ENCODE measurements around the gene TRIOBP. TPM values are rescaled to one million over a fixed set of nuclear protein-coding genes. Genes with fewer than 3 reads are reported as not detected.
"Not testable (repeated sequence)": the region's sequence is repeated elsewhere in the genome, so short reads cannot be mapped to it uniquely, and the experiment has no call there.

TRIOBP gene
- total RNA-seq, 1 experiment from 2014 or later = 28.7 TPM

DNA sequence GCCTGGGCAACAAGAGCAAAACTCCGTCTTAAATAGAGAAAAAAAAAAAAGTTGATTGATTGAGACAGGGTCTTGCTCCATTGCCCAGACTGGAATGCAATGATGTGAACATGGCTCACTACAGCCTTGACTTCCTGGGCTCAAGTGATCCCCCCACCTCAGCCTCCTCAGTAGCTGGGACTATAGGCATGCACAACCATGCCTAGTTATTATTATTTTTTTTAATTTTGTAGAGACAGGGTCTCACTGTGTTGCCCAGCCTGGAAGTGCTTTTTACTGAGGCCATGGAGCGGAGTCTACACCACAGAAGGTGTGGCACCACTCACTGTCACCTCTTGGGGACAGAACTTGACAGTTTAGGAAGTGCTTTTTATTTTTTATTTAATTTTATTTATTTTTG is 17.8 kb downstream of the TRIOBP start:
- Histone ChIP-seq H3K9me3 (ENCODE audit: low read depth, low read length, poor library complexity, severe bottlenecking) (no peaks in the 10 kb centered on the region), H3K27me3 (replicated peaks; ENCODE audit: insufficient read depth, low read depth, low read length, poor library complexity) (no peaks in the 10 kb centered on the region), H3K27ac (ENCODE audit: low read depth, low read length, poor library complexity, severe bottlenecking) (no peak overlapping the region), H3K36me3 (ENCODE audit: insufficient read depth, low read length, poor library complexity, severe bottlenecking) (no peaks in the 10 kb centered on the region), H3K4me3 (ENCODE audit: low read depth, low read length, poor library complexity, severe bottlenecking) (no peak overlapping the region), H3K4me1 (ENCODE audit: insufficient read depth, low read length, poor library complexity, severe bottlenecking) (no peaks in the 10 kb centered on the region)
- ChIA-PET CTCF (no interaction called here), POLR2A (ENCODE audit: low non-redundant PET) (no interaction called here)
- DNase-seq (ENCODE audit: low spot score) = no peak
- intact Hi-C loops (cut with micrococcal nuclease; ENCODE audit: unreplicated experiment) = no loop called here
- TF ChIP-seq, protein P1, sequence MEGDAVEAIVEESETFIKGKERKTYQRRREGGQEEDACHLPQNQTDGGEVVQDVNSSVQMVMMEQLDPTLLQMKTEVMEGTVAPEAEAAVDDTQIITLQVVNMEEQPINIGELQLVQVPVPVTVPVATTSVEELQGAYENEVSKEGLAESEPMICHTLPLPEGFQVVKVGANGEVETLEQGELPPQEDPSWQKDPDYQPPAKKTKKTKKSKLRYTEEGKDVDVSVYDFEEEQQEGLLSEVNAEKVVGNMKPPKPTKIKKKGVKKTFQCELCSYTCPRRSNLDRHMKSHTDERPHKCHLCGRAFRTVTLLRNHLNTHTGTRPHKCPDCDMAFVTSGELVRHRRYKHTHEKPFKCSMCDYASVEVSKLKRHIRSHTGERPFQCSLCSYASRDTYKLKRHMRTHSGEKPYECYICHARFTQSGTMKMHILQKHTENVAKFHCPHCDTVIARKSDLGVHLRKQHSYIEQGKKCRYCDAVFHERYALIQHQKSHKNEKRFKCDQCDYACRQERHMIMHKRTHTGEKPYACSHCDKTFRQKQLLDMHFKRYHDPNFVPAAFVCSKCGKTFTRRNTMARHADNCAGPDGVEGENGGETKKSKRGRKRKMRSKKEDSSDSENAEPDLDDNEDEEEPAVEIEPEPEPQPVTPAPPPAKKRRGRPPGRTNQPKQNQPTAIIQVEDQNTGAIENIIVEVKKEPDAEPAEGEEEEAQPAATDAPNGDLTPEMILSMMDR (conservative IDR thresholded peaks at IDR 0.05; ENCODE audit: low read depth, low read length) = no peak
- no peak for TF ChIP-seq EZH2 (IDR thresholded peaks at IDR 0.05; ENCODE audit: borderline replicate concordance, low read depth, low read length, poor library complexity, severe bottlenecking)
- no TSS peak for BruUV-seq (replicated peaks)

DNA sequence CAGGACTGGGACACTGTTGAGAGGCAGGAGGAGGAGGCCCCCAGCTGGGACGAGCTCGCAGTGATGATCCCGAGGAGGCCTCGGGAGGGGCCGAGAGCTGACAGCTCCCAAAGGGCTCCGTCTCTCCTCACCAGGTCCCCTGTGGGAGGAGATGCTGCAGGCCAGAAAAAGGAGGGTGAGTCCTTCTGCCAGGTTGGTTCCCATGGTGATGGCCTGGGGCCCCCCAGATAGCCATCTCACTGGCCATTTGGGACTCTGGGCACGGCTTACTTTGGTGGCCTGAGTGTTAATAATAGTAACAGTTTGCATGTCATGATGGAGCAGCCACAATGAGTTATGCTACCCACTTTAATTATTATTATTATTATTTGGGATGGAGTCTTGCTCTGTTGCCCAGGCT is 18.9 kb downstream of the TRIOBP start:
- ChIA-PET CTCF (no interaction called here), POLR2A (ENCODE audit: low non-redundant PET) (no interaction called here)
- intact Hi-C loops (cut with micrococcal nuclease; ENCODE audit: unreplicated experiment) = no loop called here
- no peaks in the 10 kb centered on the region for H3K36me3 ChIP-seq (ENCODE audit: insufficient read depth, low read length, poor library complexity, severe bottlenecking)
- no peak overlapping the region for H3K27ac ChIP-seq (ENCODE audit: low read depth, low read length, poor library complexity, severe bottlenecking)
- no peaks in the 10 kb centered on the region for H3K4me1 ChIP-seq (ENCODE audit: insufficient read depth, low read length, poor library complexity, severe bottlenecking)
- DNase-seq (ENCODE audit: low spot score) = no peak
- no peak overlapping the region for H3K4me3 ChIP-seq (ENCODE audit: low read depth, low read length, poor library complexity, severe bottlenecking)
- TF ChIP-seq EZH2 (IDR thresholded peaks at IDR 0.05; ENCODE audit: borderline replicate concordance, low read depth, low read length, poor library complexity, severe bottlenecking) = no peak
- TF ChIP-seq, protein P1 (conservative IDR thresholded peaks at IDR 0.05; ENCODE audit: low read depth, low read length) = no peak
- no peaks in the 10 kb centered on the region for H3K9me3 ChIP-seq (ENCODE audit: low read depth, low read length, poor library complexity, severe bottlenecking)
- no peaks in the 10 kb centered on the region for H3K27me3 ChIP-seq (replicated peaks; ENCODE audit: insufficient read depth, low read depth, low read length, poor library complexity)
- BruUV-seq (replicated peaks) = no TSS peak

DNA sequence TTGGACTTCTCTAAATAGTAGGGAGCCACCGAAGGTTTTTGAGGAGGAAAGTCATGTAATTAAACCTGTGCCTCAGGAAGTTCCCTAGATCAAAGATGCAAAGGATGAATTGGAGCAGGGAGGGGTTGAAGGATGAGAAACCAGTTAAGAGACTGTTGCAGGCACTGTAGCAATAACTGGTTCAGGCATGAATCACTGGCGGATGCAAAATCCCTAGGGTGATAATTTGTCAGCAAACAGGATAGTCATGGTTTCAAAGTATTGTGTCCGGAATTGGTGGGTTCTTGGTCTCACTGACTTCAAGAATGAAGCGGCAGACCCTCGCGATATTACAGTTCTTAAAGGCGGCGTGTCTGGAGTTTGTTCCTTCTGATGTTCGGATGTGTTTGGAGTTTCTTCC is 19.9 kb downstream of the TRIOBP start:
- no TSS peak for BruUV-seq (replicated peaks)
- Histone ChIP-seq H3K4me1 (ENCODE audit: insufficient read depth, low read length, poor library complexity, severe bottlenecking) (no peaks in the 10 kb centered on the region), H3K27me3 (replicated peaks; ENCODE audit: insufficient read depth, low read depth, low read length, poor library complexity) (no peaks in the 10 kb centered on the region), H3K27ac (ENCODE audit: low read depth, low read length, poor library complexity, severe bottlenecking) (no peak overlapping the region), H3K4me3 (ENCODE audit: low read depth, low read length, poor library complexity, severe bottlenecking) (no peak overlapping the region), H3K9me3 (ENCODE audit: low read depth, low read length, poor library complexity, severe bottlenecking) (no peaks in the 10 kb centered on the region), H3K36me3 (ENCODE audit: insufficient read depth, low read length, poor library complexity, severe bottlenecking) (no peaks in the 10 kb centered on the region)
- DNase-seq (ENCODE audit: low spot score) = peak; percentile 32
- intact Hi-C loops (cut with micrococcal nuclease; ENCODE audit: unreplicated experiment) = no loop called here
- TF ChIP-seq, protein P1 (conservative IDR thresholded peaks at IDR 0.05; ENCODE audit: low read depth, low read length) = no peak
- no peak for TF ChIP-seq EZH2 (IDR thresholded peaks at IDR 0.05; ENCODE audit: borderline replicate concordance, low read depth, low read length, poor library complexity, severe bottlenecking)
- POLR2A ChIA-PET (ENCODE audit: low non-redundant PET) = no interaction called here
- CTCF ChIA-PET = no interaction called here

DNA sequence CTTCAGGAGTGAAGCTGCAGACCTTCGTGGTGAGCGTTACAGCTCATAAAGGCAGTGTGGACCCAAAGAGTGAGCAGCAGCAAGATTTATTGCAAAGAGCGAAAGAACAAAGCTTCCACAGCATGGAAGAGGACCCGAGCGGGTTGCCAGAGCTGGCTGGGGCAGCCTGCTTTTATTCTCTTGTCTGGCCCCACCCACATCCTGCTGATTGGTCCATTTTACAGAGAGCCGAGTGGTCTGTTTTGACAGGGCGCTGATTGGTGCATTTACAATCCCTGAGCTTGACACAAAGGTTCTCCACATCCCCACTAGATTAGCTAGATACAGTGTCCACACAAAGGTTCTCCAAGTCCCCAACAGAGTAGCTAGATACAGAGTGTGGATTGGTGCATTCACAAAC is 20.4 kb downstream of the TRIOBP start:
- H3K4me3 ChIP-seq (ENCODE audit: low read depth, low read length, poor library complexity, severe bottlenecking); H3K27me3 ChIP-seq (replicated peaks; ENCODE audit: insufficient read depth, low read depth, low read length, poor library complexity); H3K9me3 ChIP-seq (ENCODE audit: low read depth, low read length, poor library complexity, severe bottlenecking); intact Hi-C loops (cut with micrococcal nuclease; ENCODE audit: unreplicated experiment); BruUV-seq (replicated peaks); H3K27ac ChIP-seq (ENCODE audit: low read depth, low read length, poor library complexity, severe bottlenecking); DNase-seq (ENCODE audit: low spot score); POLR2A ChIA-PET (ENCODE audit: low non-redundant PET); H3K36me3 ChIP-seq (ENCODE audit: insufficient read depth, low read length, poor library complexity, severe bottlenecking); H3K4me1 ChIP-seq (ENCODE audit: insufficient read depth, low read length, poor library complexity, severe bottlenecking); CTCF ChIA-PET: not testable (repeated sequence)

DNA sequence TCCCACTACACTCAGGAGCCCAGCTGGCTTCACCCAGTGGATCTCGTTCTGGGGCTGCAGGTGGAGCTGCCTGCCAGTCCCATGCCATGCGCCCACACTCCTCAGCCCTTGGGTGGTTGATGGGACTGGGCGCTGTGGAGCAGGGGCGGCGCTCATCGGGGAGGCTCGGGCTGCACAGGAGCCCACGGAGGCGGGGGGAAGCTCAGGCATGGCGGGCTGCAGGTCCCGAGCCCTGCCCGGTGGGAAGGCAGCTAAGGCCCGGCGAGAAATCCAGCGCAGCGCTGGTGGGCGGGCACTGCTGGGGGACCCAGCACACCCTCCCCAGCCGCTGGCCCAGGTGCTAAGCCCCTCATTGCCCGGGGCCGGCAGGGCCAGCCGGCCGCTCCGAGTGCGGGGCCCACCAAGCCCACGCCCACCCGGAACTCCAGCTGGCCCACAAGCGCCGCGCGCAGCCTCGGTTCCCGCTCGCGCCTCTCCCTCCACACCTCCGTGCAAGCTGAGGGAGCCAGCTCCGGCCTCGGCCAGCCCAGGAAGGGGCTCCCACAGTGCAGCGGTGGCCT is 21.0 kb downstream of the TRIOBP start:
- CTCF ChIA-PET; H3K9me3 ChIP-seq (ENCODE audit: low read depth, low read length, poor library complexity, severe bottlenecking); H3K36me3 ChIP-seq (ENCODE audit: insufficient read depth, low read length, poor library complexity, severe bottlenecking); H3K4me1 ChIP-seq (ENCODE audit: insufficient read depth, low read length, poor library complexity, severe bottlenecking); H3K4me3 ChIP-seq (ENCODE audit: low read depth, low read length, poor library complexity, severe bottlenecking); BruUV-seq (replicated peaks); H3K27me3 ChIP-seq (replicated peaks; ENCODE audit: insufficient read depth, low read depth, low read length, poor library complexity); POLR2A ChIA-PET (ENCODE audit: low non-redundant PET); DNase-seq (ENCODE audit: low spot score); intact Hi-C loops (cut with micrococcal nuclease; ENCODE audit: unreplicated experiment); H3K27ac ChIP-seq (ENCODE audit: low read depth, low read length, poor library complexity, severe bottlenecking): not testable (repeated sequence)
